ENCODE results near the gene UROC1.

DNA sequence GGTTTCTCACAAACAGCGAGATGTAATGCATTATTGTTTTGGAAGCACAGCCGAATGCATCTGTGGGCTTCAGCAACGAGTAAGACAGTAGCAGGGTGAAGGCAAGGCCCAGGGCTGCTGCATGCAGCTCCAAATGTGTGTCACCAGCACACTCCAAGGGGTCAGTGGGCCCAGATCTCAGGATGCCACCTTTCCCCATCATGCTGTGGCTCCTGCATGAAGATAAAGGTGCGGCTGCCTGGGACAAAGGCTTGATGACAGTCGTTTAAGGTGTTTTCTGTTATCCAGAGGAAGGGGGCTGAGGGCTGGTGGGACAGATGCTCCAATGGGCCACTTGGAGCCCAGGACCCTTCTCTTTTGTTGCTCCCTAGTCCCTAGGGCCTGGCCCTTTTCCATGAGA, 28.0 kb upstream of the UROC1 start:
- TF ChIP-seq CTCF (conservative IDR thresholded peaks at IDR 0.05), result no peak
- no peak for TF ChIP-seq ZFX (IDR thresholded peaks at IDR 0.05)

All from C4-2B (cell line).